ENCODE results near the gene SOWAHC.
"Not testable (repeated sequence)": the region's sequence is repeated elsewhere in the genome, so short reads cannot be mapped to it uniquely, and the experiment has no call there.

SOWAHC gene

GRCh38 chr2:109613081-109613921 is 863 bp upstream of the SOWAHC start:
- peaks cover 24 to 33% (median 29%) of the 10 kb centered on the region in 11 experiments for H3K9me3 ChIP-seq (replicated peaks in 1 of 11)
- H3K4me2 ChIP-seq: peak overlapping the region; percentile 66 to 81 (median 70); a peak in 21 of 22 replicates
- no peaks in the 10 kb centered on the region for H3K36me3 ChIP-seq
- peaks cover 0 to 15% (median 7%) of the 10 kb centered on the region in 10 experiments; a peak in 8 of 20 replicates for H3K4me1 ChIP-seq
- TF ChIP-seq Cebpa-rat (IDR thresholded peaks at IDR 0.05): no peak
- H3K4me3 ChIP-seq: peak overlapping the region; percentile 59 to 71 (median 63)
- peaks cover 30 to 57% (median 50%) of the 10 kb centered on the region in 11 experiments for H3K27me3 ChIP-seq
- peak overlapping the region in 6 of 11 experiments; percentile 24 to 79 (median 68); a peak in 12 of 22 replicates for H3K27ac ChIP-seq
- H3K9ac ChIP-seq: peak overlapping the region; percentile 42 to 85 (median 72); a peak in 17 of 22 replicates
- H4K20me1 ChIP-seq: peaks cover 0 to 26% (median 0%) of the 10 kb centered on the region in 11 experiments; a peak in 4 of 22 replicates

DNA sequence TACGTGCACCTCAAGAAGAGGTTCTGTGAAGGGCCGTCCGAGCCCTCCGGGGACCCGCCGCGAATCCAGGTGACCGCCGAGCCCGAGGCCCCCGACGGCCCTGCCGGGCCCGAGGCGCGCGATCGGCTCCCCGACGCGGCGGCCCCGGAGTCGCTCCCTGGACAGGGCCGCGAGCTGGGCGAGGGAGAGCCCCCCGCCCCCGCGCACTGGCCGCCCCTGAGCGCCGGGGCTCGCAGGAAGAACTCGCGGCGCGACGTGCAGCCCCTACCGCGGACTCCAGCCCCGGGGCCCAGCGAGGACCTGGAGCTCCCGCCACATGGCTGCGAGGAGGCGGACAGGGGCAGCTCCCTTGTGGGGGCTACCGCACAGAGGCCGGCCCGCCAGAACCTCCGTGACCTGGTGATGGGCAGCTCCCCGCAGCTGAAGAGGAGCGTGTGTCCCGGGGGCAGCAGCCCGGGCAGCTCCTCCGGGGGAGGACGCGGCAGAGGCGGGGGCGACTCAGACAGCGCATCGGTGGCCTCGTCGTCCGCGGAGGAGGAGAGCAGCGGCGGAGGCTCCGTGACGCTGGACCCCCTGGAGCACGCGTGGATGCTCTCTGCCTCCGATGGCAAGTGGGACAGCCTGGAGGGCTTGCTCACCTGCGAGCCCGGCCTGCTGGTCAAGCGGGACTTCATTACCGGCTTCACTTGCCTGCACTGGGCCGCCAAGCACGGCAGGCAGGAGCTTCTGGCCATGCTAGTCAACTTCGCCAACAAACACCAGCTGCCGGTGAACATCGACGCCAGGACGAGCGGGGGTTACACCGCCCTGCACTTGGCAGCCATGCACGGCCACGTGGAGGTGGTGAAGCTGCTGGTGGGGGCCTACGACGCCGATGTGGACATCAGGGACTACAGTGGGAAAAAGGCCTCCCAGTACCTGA is 812 bp downstream of the SOWAHC start:
- Histone ChIP-seq H3K36me3 (no peaks in the 10 kb centered on the region), H3K4me1 (peaks cover 0 to 15% (median 6%) of the 10 kb centered on the region in 10 experiments; a peak in 7 of 20 replicates), H3K9me3 (replicated peaks in 1 of 11) (peaks cover 24 to 33% (median 29%) of the 10 kb centered on the region in 11 experiments), H3K4me2 (peak overlapping the region; percentile 66 to 81 (median 74)), H3K27me3 (peaks cover 30 to 54% (median 49%) of the 10 kb centered on the region in 11 experiments), H3K9ac (peak overlapping the region; percentile 54 to 86 (median 72); a peak in 19 of 22 replicates), H3K27ac (peak overlapping the region in 8 of 11 experiments; percentile 38 to 79 (median 64); a peak in 12 of 22 replicates), H4K20me1 (peaks cover 0 to 15% (median 0%) of the 10 kb centered on the region in 11 experiments; a peak in 4 of 22 replicates), H3K4me3 (peak overlapping the region; percentile 59 to 71 (median 63))
- TF ChIP-seq Cebpa-rat (IDR thresholded peaks at IDR 0.05): no peak

- H3K4me2 ChIP-seq: peak overlapping the region in 3 of 11 experiments; percentile 72 to 74 (median 74); a peak in 3 of 22 replicates
- H3K27ac ChIP-seq: no peak overlapping the region
- TF ChIP-seq Cebpa-rat (IDR thresholded peaks at IDR 0.05): no peak
- no peak overlapping the region for H3K4me3 ChIP-seq
- H3K9ac ChIP-seq: no peak overlapping the region
- peaks cover 24 to 33% (median 29%) of the 10 kb centered on the region in 11 experiments for H3K9me3 ChIP-seq (replicated peaks in 1 of 11)
- no peaks in the 10 kb centered on the region for H3K36me3 ChIP-seq
- peaks cover 0 to 15% (median 6%) of the 10 kb centered on the region in 10 experiments; a peak in 7 of 20 replicates for H3K4me1 ChIP-seq
- peaks cover 0 to 15% (median 0%) of the 10 kb centered on the region in 11 experiments; a peak in 4 of 22 replicates for H4K20me1 ChIP-seq
- H3K27me3 ChIP-seq: peaks cover 30 to 47% (median 43%) of the 10 kb centered on the region in 11 experiments
These were observed 1.5 kb downstream of the SOWAHC start for GRCh38 chr2:109615637-109616144.

DNA sequence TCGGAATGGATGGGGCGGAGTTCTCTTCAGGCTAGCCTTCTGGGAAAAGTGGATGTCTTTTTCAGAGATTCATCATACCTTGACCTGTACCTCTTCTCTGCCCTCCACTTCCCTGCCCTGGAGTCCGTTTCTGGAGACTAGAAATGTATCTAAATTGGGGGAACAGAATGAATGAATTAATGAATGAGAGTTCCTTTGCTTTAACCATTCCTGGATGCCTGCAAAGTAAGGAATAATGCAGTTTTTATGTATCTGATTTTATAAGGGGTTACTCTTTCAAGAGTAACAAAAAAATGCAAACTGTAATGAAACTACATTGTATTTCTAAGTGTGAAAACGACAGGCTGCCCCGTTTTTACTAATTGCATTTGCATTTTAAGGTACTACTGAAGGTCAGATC is 2.0 kb downstream of the SOWAHC start:
- Histone ChIP-seq H3K9me3 (replicated peaks in 1 of 11) (peaks cover 24 to 33% (median 29%) of the 10 kb centered on the region in 11 experiments), H4K20me1 (peaks cover 0 to 14% (median 0%) of the 10 kb centered on the region in 11 experiments; a peak in 4 of 22 replicates), H3K4me3 (no peak overlapping the region), H3K9ac (no peak overlapping the region), H3K36me3 (no peaks in the 10 kb centered on the region), H3K27me3 (peaks cover 26 to 42% (median 38%) of the 10 kb centered on the region in 11 experiments), H3K4me2 (peak overlapping the region in 2 of 11 experiments; percentile 74; a peak in 3 of 22 replicates), H3K4me1 (peaks cover 0 to 15% (median 6%) of the 10 kb centered on the region in 10 experiments; a peak in 7 of 20 replicates), H3K27ac (no peak overlapping the region)
- TF ChIP-seq Cebpa-rat (IDR thresholded peaks at IDR 0.05): no peak

GRCh38 chr2:109619032-109619615 is 5.0 kb downstream of the SOWAHC start:
- Histone ChIP-seq H3K9ac (no peak overlapping the region), H3K27me3 (peaks cover 0 to 13% (median 9%) of the 10 kb centered on the region in 11 experiments; a peak in 17 of 22 replicates), H3K9me3 (replicated peaks in 1 of 11) (peaks cover 12 to 16% (median 15%) of the 10 kb centered on the region in 11 experiments), H3K4me1 (peaks cover 0 to 15% (median 6%) of the 10 kb centered on the region in 10 experiments; a peak in 7 of 20 replicates), H4K20me1 (no peaks in the 10 kb centered on the region), H3K36me3 (no peaks in the 10 kb centered on the region), H3K27ac (no peak overlapping the region), H3K4me3 (no peak overlapping the region), H3K4me2 (no peak overlapping the region)
- no peak for TF ChIP-seq Cebpa-rat (IDR thresholded peaks at IDR 0.05)

DNA sequence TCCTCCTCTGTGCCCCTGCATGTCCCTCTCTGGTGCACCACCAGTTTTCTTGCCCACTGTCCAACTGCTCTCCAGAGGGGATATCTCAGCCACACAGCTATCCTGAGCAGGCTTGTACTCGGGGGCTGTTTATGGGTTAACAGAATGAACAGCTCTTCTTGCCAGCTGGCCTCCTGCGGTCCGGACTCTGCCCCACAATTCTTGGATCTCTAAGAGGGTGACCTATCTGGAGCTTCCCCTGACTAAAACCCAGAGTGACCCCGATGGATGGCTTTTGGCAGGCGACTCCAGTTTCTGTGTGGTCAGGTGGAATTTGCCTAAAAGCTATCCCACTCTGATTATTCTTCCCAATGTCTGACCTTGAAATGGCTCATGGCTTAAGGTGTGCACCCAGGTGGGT is 9.1 kb downstream of the SOWAHC start:
- no peaks in the 10 kb centered on the region for H3K36me3 ChIP-seq
- H3K27ac ChIP-seq: no peak overlapping the region
- H3K9ac ChIP-seq: no peak overlapping the region
- no peak overlapping the region for H3K4me3 ChIP-seq
- no peaks in the 10 kb centered on the region for H3K27me3 ChIP-seq
- H3K4me2 ChIP-seq: no peak overlapping the region
- no peaks in the 10 kb centered on the region for H3K4me1 ChIP-seq
- no peaks in the 10 kb centered on the region for H3K9me3 ChIP-seq (replicated peaks in 1 of 11)
- TF ChIP-seq Cebpa-rat (IDR thresholded peaks at IDR 0.05): no peak
- no peaks in the 10 kb centered on the region for H4K20me1 ChIP-seq

DNA sequence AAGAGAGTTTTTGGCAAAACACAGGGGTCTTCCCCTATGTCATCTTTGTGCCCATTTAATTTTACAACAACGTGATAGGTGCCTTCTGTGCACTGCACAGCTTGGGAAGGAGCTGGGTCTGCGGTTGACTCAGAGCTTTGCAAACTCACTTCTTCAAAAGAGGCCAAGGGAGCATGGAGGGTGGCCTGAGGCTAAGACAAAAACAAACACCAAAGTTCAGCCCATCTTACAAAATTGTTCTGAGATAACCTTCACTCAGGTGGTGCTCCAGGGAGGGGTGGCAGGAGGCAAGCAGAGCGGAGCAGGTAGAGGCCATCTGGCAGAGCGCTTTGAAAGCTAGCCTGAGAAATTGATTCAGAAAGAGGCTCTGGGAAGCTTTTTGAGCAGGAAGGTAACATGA is 9.8 kb downstream of the SOWAHC start:
- Histone ChIP-seq H4K20me1 (no peaks in the 10 kb centered on the region), H3K27me3 (no peaks in the 10 kb centered on the region), H3K4me3 (no peak overlapping the region), H3K4me2 (no peak overlapping the region), H3K4me1 (no peaks in the 10 kb centered on the region), H3K9me3 (replicated peaks in 1 of 11) (no peaks in the 10 kb centered on the region), H3K36me3 (no peaks in the 10 kb centered on the region), H3K9ac (no peak overlapping the region), H3K27ac (no peak overlapping the region)
- TF ChIP-seq Cebpa-rat (IDR thresholded peaks at IDR 0.05): no peak

DNA sequence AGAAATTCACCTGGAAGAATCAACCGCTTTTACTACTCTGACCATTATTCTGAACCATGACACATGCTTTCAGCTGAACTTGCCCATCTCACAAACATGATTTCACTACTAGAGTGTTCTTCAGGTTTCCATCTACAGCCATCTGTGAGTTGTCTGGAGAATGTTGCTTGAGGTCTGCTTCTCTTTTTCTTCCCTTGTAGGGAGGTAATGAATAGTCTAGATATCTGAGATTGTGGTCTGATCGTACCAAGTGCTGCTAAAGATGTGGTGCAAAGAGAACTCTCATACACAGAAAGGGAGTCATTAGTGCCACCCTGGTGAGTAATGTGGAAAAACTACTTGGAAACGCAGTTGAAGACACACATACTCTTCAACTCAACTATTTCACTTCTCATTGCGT is 10.2 kb downstream of the SOWAHC start:
- no peaks in the 10 kb centered on the region for H3K4me1 ChIP-seq
- no peak overlapping the region for H3K4me2 ChIP-seq
- no peak overlapping the region for H3K27ac ChIP-seq
- H3K9ac ChIP-seq: no peak overlapping the region
- H3K36me3 ChIP-seq: no peaks in the 10 kb centered on the region
- H3K27me3 ChIP-seq: no peaks in the 10 kb centered on the region
- no peaks in the 10 kb centered on the region for H3K9me3 ChIP-seq (replicated peaks in 1 of 11)
- TF ChIP-seq Cebpa-rat (IDR thresholded peaks at IDR 0.05): no peak
- no peak overlapping the region for H3K4me3 ChIP-seq
- no peaks in the 10 kb centered on the region for H4K20me1 ChIP-seq

- not testable (repeated sequence) for H3K9ac ChIP-seq; H3K4me2 ChIP-seq; H3K4me3 ChIP-seq; H4K20me1 ChIP-seq; H3K36me3 ChIP-seq; H3K27ac ChIP-seq; H3K27me3 ChIP-seq; H3K9me3 ChIP-seq (replicated peaks in 1 of 11)
- peaks cover 0 to 18% (median 14%) of the 10 kb centered on the region in 10 experiments; a peak in 14 of 20 replicates for H3K4me1 ChIP-seq
These were observed 14.2 kb downstream of the SOWAHC start for GRCh38 chr2:109628321-109628720.
